ENCODE results near the gene PLCL2.

The PLCL2 gene

DNA sequence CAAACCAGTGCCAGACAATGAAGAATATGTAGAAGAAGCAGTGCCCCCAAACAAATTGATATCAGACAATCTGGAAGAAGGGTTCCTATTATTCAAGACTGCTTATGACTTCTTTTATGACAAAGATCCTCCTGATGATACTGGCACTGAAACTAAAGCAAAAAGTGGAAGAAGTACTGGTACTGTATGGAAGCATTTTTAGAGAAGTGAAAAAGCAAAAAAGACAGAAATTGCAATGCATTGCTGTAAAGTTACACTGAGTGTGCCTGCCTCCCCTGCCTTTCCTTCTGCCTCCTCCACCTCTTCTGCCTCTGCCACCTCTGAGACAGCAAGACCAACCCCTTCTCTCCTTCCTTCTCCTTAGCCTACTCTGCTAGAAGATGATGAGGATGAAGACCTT, 167.6 kb downstream of the PLCL2 start:
- no peak for DNase-seq

DNA sequence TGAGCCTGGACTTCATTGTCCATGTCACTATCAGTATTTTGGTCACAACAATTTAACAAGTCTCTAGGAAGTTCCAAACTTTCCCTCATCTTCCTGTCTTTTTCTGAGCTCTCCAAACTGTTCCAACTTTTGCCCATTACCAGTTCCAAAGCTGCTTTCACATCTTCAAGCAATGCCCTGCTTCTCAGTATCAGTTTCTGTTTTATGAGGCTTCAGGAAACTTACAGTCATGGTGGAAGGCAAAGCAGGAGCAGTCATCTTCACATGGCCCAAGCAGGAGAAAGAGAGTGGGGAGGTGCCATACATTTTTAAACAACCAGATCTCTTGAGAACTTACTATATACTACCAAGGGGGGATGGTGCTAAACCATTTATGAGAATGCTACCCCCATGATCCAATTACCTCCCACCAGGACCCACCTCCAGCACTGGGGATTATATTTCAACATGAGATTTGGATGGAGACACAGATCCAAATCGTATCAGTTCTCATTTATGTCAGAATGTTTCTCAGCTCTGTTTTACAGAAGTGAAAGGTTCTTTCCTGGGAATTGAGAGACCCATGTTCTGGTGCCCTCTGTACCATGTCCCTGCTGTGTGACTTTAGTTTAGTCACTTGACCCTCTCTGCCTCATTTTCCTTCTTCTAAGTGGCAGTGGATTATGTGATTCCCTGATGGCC, 169.7 kb downstream of the PLCL2 start:
- DNase-seq: no peak

DNA sequence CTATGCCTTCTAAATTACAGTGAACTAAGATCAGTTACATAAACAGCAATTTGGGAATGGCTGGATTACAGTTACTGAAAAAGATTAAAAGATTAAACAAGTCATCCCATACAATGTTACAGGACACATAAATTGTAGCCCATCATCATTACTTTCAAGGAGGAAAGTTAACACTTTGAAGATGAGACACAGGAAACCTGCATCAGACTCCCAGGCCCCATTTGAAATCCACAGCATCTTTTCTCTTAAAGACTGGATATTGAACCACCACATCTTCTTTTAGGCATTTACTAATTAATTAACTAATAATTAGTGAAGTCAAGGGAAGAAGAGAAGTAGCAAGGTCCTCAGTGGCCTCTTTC, 170.2 kb downstream of the PLCL2 start:
- no peak for DNase-seq

DNA sequence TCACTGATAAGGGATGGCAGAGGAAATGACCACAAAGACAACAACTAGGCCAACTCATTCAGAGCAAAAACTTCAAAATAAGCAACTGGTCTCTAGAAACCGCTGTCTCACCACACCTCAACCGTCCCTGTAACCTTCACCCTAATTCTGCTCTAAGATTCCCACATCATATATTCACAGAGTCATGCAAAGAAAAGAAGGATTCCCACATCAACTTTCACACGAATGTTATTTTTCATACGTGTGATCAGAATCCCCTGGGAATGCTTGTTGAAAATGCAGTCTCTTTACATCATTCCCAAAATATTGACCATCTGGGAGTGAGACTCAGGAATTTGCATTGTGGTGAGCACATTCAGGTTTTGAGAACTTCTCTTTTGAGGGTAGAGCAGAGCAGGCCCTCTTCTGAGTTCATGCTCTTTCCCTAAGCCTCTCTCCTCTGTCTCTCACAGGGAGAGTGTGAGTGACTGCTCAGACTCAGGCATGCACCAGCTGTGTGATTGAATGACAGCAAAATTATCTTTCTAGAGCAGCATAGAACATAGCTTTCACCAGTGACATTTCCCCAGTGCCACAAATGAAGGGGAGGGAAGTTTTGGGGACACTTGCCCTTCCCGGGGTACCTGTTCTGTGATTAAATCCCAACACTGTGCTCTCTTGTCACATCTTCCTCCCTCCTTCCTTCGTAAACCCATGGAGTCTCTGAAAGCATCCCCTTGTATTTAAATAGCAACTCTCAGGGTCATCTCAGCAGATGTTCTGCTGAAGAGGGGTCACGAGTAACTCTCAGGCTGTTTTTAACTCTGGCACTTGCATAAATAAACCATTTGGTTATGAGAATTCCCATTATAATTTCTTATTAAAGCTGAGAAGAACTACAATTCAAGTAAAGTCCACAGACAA, 170.9 kb downstream of the PLCL2 start:
- DNase-seq: no peak

DNA sequence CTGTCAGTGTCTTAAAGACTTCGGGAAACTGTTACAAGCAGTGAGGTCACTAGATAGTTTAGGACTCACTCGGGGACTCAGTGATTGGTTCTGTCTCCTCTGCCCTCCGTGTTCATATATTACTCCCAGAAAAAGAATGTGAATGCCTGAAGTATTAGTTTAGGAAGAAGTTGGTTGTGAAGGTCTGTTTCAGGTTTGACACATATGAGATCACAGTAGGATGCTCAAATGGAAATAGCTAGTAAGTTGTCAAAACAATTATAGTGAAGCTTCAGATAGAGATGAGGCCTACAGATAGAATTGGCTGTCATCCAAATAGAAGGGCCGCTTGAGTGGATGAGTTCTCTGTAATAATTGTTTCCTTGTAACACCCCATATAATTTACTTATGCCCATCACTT, 172.6 kb downstream of the PLCL2 start:
- no peak for DNase-seq

DNA sequence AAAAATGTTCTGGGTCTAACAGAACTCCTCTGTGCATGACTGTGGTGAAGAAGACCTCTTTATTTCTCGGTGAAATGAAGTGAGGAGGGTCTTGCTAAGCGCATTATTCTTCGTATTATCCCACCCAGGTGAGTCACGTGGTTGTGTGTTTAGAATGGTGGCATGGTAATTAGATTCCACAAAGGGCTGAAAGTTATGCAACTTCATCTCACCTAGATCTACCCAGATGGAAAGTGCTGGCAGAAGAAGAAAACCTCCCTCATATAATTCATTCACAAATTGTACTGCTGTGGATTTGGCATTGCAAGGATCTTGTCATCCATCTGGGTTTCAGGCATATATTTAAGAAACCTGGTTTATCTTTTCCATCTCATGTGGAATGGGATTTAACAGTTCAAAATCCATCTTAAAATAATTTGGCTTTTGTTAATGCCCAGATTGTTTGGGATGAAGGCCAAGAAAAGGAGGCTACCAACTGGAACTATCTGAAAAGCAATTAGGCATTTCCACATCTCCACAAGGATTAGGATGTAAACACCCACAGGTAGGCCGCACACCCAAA, 175.3 kb downstream of the PLCL2 start:
- no peak for DNase-seq

DNA sequence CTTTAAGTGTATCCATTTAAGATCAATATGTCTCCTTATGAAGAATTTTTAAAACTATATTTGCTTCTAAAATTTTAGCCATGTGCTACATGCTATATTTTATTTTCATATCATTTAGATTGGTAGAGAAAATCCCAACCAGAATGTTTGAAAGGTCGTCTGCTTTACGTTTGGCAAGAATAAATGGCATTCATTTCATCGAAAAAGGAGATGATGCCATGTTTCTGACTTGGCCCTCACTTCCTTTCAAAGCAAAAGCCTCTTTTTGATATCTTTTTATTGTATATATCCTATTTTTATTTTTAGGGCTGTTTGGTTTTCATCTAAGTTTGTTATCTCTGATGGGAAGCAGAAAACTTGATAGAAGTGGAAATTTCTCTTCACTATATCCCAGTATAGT, 176.2 kb downstream of the PLCL2 start:
- no peak for DNase-seq

DNA sequence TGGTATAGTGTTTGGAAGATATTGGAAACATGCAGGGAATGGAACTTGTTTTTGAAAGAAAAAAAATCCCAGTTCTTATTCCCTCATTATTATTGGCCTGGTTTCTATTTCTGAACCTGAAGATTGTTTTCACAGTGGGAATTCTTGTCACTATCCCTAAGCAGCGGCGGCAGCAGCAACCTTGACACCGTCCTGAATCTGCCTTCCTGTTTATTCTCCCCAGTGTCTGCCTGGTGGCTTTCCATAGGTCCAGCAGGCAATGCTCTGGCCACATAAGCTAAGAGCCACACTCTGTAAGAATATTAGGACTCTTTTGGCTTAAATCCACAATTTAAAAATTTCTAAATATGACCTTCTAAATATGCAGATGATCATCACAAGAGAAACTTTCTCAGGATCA, 178.0 kb downstream of the PLCL2 start:
- no peak for DNase-seq

DNA sequence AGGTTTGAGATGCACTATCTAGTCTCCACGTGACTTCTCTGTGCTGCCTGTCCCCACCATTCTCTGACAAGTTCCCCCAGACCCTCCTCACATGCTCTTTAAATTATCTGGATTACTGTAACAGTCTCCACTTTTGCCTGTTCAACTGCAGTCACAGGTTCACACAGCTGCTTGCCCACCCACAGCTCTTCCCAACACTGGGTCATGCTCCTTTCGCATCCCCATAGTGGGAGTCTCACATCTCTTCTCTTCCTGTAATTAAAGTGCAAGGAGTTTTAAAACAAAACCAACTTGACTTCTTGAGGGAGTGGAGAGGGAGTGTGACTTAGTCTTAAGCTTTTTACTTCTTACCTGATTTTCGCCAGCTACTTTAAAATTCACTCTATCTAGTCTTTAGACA, 178.8 kb downstream of the PLCL2 start:
- no peak for DNase-seq

GRCh38 chr3:17065315-17065714, 180.6 kb downstream of the PLCL2 start:
- DNase-seq: no peak

DNA sequence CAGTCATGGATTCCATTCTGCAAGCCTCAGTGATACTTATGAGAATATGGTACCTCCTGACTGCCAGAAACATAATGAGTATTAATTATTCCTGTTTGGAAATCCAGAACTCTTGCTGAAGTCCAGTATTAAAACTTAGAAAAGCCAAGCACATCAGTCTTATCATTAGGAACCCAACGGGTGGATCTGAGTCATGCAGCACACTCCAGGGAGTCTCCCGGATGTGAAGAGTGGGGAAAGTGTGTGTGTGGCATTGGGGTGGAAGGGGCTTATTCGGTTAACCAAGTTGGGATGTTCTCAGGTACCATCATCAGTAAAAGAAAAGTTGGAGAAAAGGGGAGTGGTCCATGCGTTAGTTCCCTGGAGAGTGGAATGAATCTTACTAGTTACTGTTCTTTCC, 181.1 kb downstream of the PLCL2 start:
- DNase-seq: no peak

DNA sequence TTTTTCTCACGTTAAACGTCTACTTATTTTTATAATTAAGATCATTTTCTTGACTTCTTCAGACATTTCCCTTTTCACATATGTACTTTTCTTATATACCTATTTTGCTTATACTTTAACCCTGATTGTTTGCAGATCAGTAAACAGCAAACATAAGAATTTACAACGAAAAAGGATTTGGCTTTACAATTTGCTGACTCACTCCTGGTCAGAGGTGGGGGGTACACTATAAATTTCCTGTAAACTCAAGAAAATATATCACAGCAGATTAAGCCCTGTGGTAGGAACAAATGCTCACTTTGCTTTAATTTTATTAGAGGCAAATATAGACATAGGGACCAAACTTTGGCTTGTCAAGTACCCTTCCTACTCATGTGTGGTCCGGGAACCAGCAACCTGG, 185.0 kb downstream of the PLCL2 start:
- no peak for DNase-seq

DNA sequence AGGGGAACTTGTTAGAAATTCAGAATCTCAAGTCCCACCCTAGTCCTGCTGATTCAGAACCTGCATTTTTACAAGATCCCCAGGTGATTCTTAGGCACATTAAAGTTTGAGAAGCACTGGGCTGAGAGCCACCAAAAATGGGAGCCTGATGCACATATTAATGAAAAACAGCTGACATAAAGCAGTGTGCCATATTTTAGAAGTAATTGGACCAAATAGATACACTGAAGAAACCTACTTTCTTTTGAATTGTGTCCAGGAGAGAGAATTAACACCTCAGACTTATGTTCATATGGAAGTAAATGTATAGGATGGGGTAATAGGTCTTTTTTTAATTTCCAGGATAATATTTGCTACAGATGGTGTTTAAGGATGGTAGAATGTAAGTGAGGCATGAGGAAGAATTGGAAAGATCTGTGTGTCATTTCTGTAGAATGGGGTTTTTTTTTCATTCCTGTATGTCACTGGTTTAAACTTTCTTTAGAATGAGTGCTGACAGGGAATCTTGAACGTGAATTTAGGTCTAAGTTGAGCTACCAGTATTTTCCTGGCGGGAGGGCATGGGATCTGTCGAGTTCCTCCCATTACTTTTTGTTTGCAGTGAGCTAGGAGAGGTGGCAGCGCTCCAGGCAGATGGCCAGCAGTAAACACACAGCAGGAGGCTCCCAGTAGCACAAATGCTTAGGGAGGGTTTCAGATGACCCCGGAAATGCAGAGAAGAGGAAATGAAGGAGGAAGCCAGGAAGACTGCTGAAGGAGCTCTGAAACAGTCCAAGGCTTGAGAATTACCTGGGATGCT, 185.6 kb downstream of the PLCL2 start:
- no peak for DNase-seq

- DNase-seq: peak; percentile 20
Measured at GRCh38 chr3:17074559-17074958, 189.8 kb downstream of the PLCL2 start.

DNA sequence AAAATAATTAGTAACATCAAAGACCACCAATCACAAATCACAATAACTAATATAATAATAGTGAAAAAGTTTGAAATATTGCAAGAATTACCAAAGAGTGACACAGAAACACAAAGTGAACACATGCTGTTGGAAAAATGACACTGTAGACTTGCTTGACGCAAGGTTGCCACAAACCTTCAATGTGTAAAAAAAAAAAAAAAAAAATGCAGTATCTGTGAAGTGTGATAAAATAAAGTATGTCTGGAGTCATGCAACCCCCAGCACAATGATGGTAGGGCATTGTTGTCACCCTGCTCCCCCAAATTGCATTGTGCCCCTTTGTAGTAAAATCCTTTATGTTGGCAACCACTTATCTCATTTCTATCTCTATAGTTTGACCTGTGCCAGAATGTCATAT, 190.6 kb downstream of the PLCL2 start:
- no peak for DNase-seq

DNA sequence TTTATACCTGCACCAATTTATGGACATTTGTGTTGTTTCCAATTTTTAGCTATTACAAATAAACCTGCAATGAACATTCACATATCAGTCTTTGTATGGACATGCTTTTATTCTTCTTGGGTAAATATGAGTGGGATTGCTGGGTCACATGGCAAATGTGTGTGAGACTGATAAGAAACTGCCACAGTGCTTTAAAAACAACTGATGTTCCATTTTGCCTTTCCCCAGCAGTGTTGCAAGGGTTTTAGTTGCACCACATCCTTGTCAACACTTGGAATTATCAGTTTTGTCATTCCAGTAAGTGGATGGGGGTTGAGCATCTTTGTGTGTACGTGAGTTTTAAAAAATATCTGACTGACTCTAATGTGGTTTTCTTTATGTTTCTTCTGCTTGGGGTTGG, 191.2 kb downstream of the PLCL2 start:
- no peak for DNase-seq

DNA sequence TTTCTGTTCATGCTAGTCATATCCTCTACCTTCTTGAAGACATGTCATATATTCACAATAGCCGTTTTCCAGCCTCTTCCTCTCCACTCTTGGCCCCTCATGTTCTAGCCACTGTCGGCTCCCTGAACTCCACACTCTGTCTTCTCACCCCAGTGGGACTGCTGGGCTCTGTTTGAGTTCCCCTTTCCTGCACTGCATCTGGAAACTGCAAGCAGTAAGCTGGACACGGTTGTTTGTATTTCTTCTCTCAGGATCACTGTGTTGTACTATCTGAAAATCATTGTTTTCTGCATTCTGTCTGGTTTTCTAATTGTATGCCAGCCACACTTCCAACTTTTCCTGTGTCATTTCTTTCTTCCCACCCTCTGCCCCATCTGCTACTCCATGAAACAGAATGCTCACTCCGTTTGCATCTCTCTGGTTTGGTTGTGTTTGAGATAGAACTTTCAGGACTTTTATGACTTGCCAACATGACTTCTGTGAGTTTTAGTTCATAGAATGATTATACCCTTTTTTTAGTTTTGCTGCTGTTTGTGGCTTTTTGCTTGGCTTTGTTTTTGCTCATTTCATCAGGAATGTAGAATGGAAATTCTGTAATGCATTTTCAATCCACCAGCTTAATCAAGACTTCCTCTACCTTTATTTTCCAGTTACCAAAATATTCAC, 192.3 kb downstream of the PLCL2 start:
- no peak for DNase-seq

GRCh38 chr3:17077606-17078005, 192.9 kb downstream of the PLCL2 start:
- DNase-seq: no peak

GRCh38 chr3:17078926-17079465, 194.2 kb downstream of the PLCL2 start:
- no peak for DNase-seq

DNA sequence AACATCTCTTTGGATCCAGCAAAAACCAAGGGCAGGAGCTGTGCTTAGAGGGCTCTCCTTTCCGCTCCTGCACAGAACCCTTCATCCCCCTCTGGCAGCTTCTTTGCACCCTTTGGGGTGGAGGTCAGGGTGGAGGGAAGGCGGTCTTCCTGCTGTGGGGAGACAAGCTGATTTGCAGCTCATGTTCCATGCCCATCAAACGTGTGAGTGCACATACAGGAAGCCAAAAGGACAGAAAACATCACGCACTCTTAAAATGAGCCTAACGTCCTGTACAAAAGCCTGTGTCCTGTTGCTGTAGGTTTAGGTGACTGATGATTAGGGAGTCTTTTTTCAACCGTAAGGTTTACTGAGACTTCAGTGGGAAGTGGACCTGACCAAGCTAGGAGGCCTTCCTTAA, 195.2 kb downstream of the PLCL2 start:
- DNase-seq: no peak

GRCh38 chr3:17081520-17081919, 196.8 kb downstream of the PLCL2 start:
- DNase-seq: no peak

- DNase-seq: peak; percentile 5
Measured at GRCh38 chr3:17087509-17087908, 202.8 kb downstream of the PLCL2 start.
